SK-N-SH treated with all-trans-retinoic acid at 6 μM for 48 hours (cell line): ENCODE data around the gene GPALPP1.

ENCODE experiments used
- BACH2 ChIP-seq: fragments of 250-450 bp; sonication (Bioruptor Pico); IDR thresholded peaks from 2 replicates; pipeline ENCODE4 v1.9.0; 2021; ENCODE audit warnings: mild to moderate bottlenecking, borderline replicate concordance
- CSRNP3 ChIP-seq: fragments of 250-450 bp; sonication (Bioruptor Pico); IDR thresholded peaks from 2 replicates; pipeline ENCODE4 v1.5.1; 2021; ENCODE audit warnings: mild to moderate bottlenecking, moderate library complexity
- TOX ChIP-seq: fragments of 250-450 bp; sonication (Bioruptor Pico); IDR thresholded peaks from 2 replicates; pipeline ENCODE4 v1.8.0; 2021; ENCODE audit warnings: mild to moderate bottlenecking, moderate library complexity, borderline replicate concordance
- ZFP3 ChIP-seq: fragments of 250-450 bp; sonication (Bioruptor Pico); IDR thresholded peaks from 2 replicates; pipeline ENCODE4 v1.5.0; 2020; ENCODE audit warnings: mild to moderate bottlenecking, moderate library complexity
- ZNF70 ChIP-seq: fragments of 450-650 bp; formaldehyde crosslinking; IDR thresholded peaks from 2 replicates; pipeline ENCODE4 v1.5.0; 2020; ENCODE audit warnings: mild to moderate bottlenecking, moderate library complexity
- ZNF8 ChIP-seq: fragments of 450-650 bp; formaldehyde crosslinking; IDR thresholded peaks from 2 replicates; pipeline ENCODE4 v1.5.0; 2020; ENCODE audit warnings: mild to moderate bottlenecking, moderate library complexity
- TF ChIP-seq, protein P1 (sequence below): fragments of 250-450 bp; sonication (Bioruptor Pico); IDR thresholded peaks from 2 replicates; pipeline ENCODE4 v1.8.0; 2020; ENCODE audit warnings: mild to moderate bottlenecking, moderate library complexity, borderline replicate concordance

DNA sequence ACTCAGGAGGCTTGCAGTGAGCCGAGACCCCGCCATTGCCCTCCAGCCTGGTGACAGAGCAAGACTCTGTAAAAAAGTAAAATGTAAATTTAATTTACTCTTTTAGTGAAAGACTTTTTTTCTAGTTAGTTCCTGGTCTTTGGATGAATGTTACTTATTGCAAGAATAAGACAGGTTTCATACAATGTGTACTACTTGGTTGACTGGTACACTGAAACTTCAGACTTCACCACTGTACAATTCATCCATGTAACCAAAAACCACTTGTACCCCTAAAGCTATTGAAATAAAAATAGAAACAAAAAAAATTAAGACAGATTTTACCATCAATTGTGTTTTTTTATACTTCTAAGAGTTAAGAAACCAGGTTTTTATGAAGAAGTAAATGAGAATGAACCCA lies 35.5 kb downstream of the GPALPP1 start:
- no peak for TF ChIP-seq TOX
- no peak for TF ChIP-seq ZNF70 (CRISPR knock-in tag)
- TF ChIP-seq BACH2, result no peak
- TF ChIP-seq ZNF8, result no peak
- no peak for TF ChIP-seq ZFP3 (CRISPR knock-in tag)
- TF ChIP-seq, protein P1, sequence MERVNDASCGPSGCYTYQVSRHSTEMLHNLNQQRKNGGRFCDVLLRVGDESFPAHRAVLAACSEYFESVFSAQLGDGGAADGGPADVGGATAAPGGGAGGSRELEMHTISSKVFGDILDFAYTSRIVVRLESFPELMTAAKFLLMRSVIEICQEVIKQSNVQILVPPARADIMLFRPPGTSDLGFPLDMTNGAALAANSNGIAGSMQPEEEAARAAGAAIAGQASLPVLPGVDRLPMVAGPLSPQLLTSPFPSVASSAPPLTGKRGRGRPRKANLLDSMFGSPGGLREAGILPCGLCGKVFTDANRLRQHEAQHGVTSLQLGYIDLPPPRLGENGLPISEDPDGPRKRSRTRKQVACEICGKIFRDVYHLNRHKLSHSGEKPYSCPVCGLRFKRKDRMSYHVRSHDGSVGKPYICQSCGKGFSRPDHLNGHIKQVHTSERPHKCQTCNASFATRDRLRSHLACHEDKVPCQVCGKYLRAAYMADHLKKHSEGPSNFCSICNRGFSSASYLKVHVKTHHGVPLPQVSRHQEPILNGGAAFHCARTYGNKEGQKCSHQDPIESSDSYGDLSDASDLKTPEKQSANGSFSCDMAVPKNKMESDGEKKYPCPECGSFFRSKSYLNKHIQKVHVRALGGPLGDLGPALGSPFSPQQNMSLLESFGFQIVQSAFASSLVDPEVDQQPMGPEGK (CRISPR knock-in tag), result no peak
- TF ChIP-seq CSRNP3 (CRISPR knock-in tag), result no peak
